Natural killer cell (primary cell): ENCODE measurements around the gene IRX3. TPM values are rescaled to one million over a fixed set of nuclear protein-coding genes. Genes with fewer than 3 reads are reported as not detected.

Experiments
- ATAC-seq, 3 donors: fragments of 150-1000 bp in 2 of 3; fragments of 200-7000 bp in 1 of 3; cut with Tn5 transposase; 1 replicate in 1 of 3; 2 replicates in 2 of 3; pipeline ENCODE4 v1.10.0; 2021; ENCODE audit warnings: mild to moderate bottlenecking in 2 of 3, moderate library complexity in 2 of 3
- DNase-seq, 2 donors: peaks; one replicate each; pipeline versions ENCODE4 v3.0.0 to v3.0.0-alpha.2; 2013 to 2021; ENCODE audit warnings: mixed read lengths in 1 of 2
- H3K27ac ChIP-seq: one replicate; pipeline ENCODE4 v1.5.1; 2013; ENCODE audit warnings: mild to moderate bottlenecking, low read length
- H3K27me3 ChIP-seq: one replicate; pipeline ENCODE4 v1.6.1; 2013; ENCODE audit warnings: low read length; ENCODE audit not compliant: control insufficient read depth, insufficient read depth
- H3K36me3 ChIP-seq: one replicate; pipeline ENCODE4 v1.6.1; 2013; ENCODE audit warnings: low read length; ENCODE audit not compliant: control insufficient read depth, insufficient read depth
- H3K4me1 ChIP-seq: one replicate; pipeline ENCODE4 v1.6.1; 2013; ENCODE audit warnings: low read length; ENCODE audit not compliant: control insufficient read depth, insufficient read depth
- H3K4me3 ChIP-seq: one replicate; pipeline ENCODE4 v1.5.1; 2013; ENCODE audit warnings: low read length
- H3K9me3 ChIP-seq: one replicate; pipeline ENCODE4 v1.6.1; 2013; ENCODE audit warnings: low read length; ENCODE audit not compliant: control insufficient read depth, insufficient read depth
- H3K27ac Mint-ChIP-seq, 2 donors: one replicate each; pipeline ENCODE4 v1.8.0; 2022; ENCODE audit warnings: mild to moderate bottlenecking in 2 of 2, mixed read lengths in 2 of 2, moderate library complexity in 1 of 2
- H3K27me3 Mint-ChIP-seq, 2 donors: one replicate each; pipeline ENCODE4 v1.8.0; 2022; ENCODE audit warnings: low read depth in 2 of 2, mixed read lengths in 2 of 2
- H3K36me3 Mint-ChIP-seq: one replicate; pipeline ENCODE4 v1.8.0; 2022; ENCODE audit warnings: mixed read lengths
- H3K4me1 Mint-ChIP-seq, 2 donors: one replicate each; pipeline ENCODE4 v1.8.0; 2022; ENCODE audit warnings: mixed read lengths in 2 of 2
- H3K4me3 Mint-ChIP-seq: one replicate; pipeline ENCODE4 v1.8.0; 2022; ENCODE audit warnings: mild to moderate bottlenecking, moderate library complexity, mixed read lengths
- H3K9me3 Mint-ChIP-seq, 2 donors: one replicate each; pipeline ENCODE4 v1.8.0; 2022; ENCODE audit warnings: mixed read lengths in 2 of 2
- CTCF ChIP-seq: fragments of 200-600 bp; IDR thresholded peaks from one replicate; pipeline ENCODE4 v1.8.0; 2022; ENCODE audit warnings: antibody characterized with exemption
- WGBS: methylation state at CpG from one replicate; pipeline ENCODE4 v1.1.7; 2013; ENCODE audit warnings: missing lambda C conversion rate; ENCODE audit not compliant: insufficient coverage; 5-methylcytosine and 5-hydroxymethylcytosine counted together
- intact Hi-C: fragments of 100-400 bp; cut with micrococcal nuclease; formaldehyde crosslinking; loops from one replicate; pipeline ENCODE4 v1.14.2; 2022
- total RNA-seq, 4 donors: library from RNA; stranded (reverse); fragments of 120-200 nt in 1 of 4; gene quantifications; one replicate each; pipeline versions ENCODE4 v1.2.3 to v1.2.4, GENCODE V29; 2013 to 2022

Gene IRX3
- total RNA-seq, 3 donors from 2014 or later (not counting 1 experiment from before 2014, with no cell fraction given) = not detected

GRCh38 chr16:54297154-54297553, 10.6 kb upstream of the IRX3 start:
- Mint-ChIP-seq H3K9me3 (no peaks in the 10 kb centered on the region), H3K36me3 (no peaks in the 10 kb centered on the region), H3K27ac (no peak overlapping the region), H3K4me1 (no peaks in the 10 kb centered on the region), H3K27me3 (peaks cover 21 to 26% of the 10 kb centered on the region in 2 donors), H3K4me3 (no peak overlapping the region)
- H3K36me3 ChIP-seq = no peaks in the 10 kb centered on the region
- H3K9me3 ChIP-seq = no peaks in the 10 kb centered on the region
- H3K27me3 ChIP-seq = no peaks in the 10 kb centered on the region
- DNase-seq = no peak
- no peak for TF ChIP-seq CTCF
- intact Hi-C loops = no loop called here
- H3K27ac ChIP-seq = no peak overlapping the region
- ATAC-seq = no peak
- H3K4me1 ChIP-seq = no peaks in the 10 kb centered on the region
- H3K4me3 ChIP-seq = no peak overlapping the region
- 81% methylated on average over 3 of the region's 3 CpGs for WGBS

GRCh38 chr16:54296543-54296942, 10.0 kb upstream of the IRX3 start:
- no peaks in the 10 kb centered on the region for H3K9me3 ChIP-seq
- no peaks in the 10 kb centered on the region for H3K4me1 ChIP-seq
- H3K36me3 ChIP-seq = no peaks in the 10 kb centered on the region
- H3K9me3 Mint-ChIP-seq = no peaks in the 10 kb centered on the region
- no peak overlapping the region for H3K27ac Mint-ChIP-seq
- H3K27ac ChIP-seq = no peak overlapping the region
- no peak overlapping the region for H3K4me3 ChIP-seq
- no peak for ATAC-seq
- peaks cover 2% of the 10 kb centered on the region for H3K27me3 ChIP-seq
- no peaks in the 10 kb centered on the region for H3K4me1 Mint-ChIP-seq
- DNase-seq = no peak
- WGBS = 100% methylated on average over 1 of the region's 1 CpG
- intact Hi-C loops = no loop called here
- no peak for TF ChIP-seq CTCF
- H3K27me3 Mint-ChIP-seq = peaks cover 24 to 31% of the 10 kb centered on the region in 2 donors
- no peaks in the 10 kb centered on the region for H3K36me3 Mint-ChIP-seq
- no peak overlapping the region for H3K4me3 Mint-ChIP-seq

- Histone ChIP-seq H3K4me1 (no peaks in the 10 kb centered on the region), H3K36me3 (no peaks in the 10 kb centered on the region), H3K27me3 (peaks cover 16% of the 10 kb centered on the region), H3K4me3 (no peak overlapping the region), H3K27ac (no peak overlapping the region), H3K9me3 (no peaks in the 10 kb centered on the region)
- H3K4me3 Mint-ChIP-seq = no peak overlapping the region
- no peaks in the 10 kb centered on the region for H3K9me3 Mint-ChIP-seq
- ATAC-seq (no peak), DNase-seq (no peak)
- no peaks in the 10 kb centered on the region for H3K36me3 Mint-ChIP-seq
- WGBS = 18% methylated on average over 20 of the region's 22 CpGs
- H3K27me3 Mint-ChIP-seq = peaks cover 53 to 55% of the 10 kb centered on the region in 2 donors
- TF ChIP-seq CTCF = no peak
- H3K4me1 Mint-ChIP-seq = no peaks in the 10 kb centered on the region
- no peak overlapping the region for H3K27ac Mint-ChIP-seq
- intact Hi-C loops = no loop called here
Observed at GRCh38 chr16:54291656-54292487, 5.3 kb upstream of the IRX3 start.
